OCI-LY3 (cell line): ENCODE data around the gene SRM.

Source experiments
- CTCF ChIP-seq: fragments of 200-600, 300-600 bp; sonication (generic); IDR thresholded peaks from 2 replicates; pipeline ENCODE4 v1.5.1; 2014; ENCODE audit warnings: antibody characterized with exemption, low read length, low read depth
- EZH2phosphoT487 ChIP-seq: fragments of 200-600 bp; shearing (Covaris generic); IDR thresholded peaks from 2 replicates; pipeline ENCODE4 v1.6.1; 2018; ENCODE audit warnings: antibody characterized with exemption, mixed run types, low read depth

- TF ChIP-seq CTCF: no peak
- no peak for TF ChIP-seq EZH2phosphoT487
Observed at GRCh38 chr1:11100149-11100493, 40.3 kb upstream of the SRM start.
